HG03045 (cell line): Measurements from ENCODE around the gene ZFP3.
"Not testable (repeated sequence)": the region's sequence is repeated elsewhere in the genome, so short reads cannot be mapped to it uniquely, and the experiment has no call there.

ENCODE experiments used
- ATAC-seq: cut with Tn5 transposase; IDR thresholded peaks from one replicate; pipeline ENCODE4 v1.9.1; 2021; ENCODE audit warnings: mild to moderate bottlenecking, moderate library complexity; ENCODE audit not compliant: unreplicated experiment

ZFP3 gene

DNA sequence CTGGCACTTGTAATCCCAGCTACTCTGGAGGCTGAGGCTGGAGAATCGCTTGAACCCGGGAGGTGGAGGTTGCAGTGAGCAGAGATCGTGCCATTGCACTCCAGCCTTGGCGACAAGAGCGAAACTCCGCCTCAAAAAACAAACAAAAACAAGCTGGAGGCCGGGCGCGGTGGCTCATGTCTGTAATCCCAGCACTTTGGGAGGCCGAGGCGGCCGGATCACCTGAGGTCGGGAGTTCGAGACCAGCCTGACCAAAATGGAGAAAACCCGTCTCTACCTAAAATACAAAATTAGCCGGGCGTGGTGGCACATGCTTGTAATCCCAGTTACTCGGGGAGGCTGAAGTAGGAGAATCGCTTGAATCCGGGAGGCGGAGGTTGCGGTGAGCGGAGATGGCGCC lies 992 bp upstream of the ZFP3 start:
- not testable (repeated sequence) for ATAC-seq

GRCh38 chr17:5077781-5078105 lies 524 bp upstream of the ZFP3 start:
- ATAC-seq = no peak

DNA sequence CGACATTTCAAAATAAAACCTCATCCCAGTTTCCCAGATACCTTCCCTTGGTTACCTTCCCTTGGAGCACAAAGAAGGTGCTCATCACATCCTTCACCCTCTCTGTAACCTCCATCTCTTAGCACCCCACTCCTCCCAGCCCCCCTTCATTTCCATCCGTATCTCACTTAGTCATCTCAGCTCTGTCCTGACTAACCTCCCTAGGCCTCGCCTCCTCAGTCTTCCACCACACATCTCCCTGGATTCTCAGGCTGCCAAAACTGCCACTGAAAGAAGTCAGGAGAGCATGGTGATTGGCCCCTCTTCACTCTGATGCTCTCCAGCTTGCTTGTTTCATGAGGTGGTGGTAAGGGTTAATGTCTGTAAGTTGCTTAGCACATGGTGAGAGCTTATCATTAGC lies 2.3 kb downstream of the ZFP3 start:
- no peak for ATAC-seq

DNA sequence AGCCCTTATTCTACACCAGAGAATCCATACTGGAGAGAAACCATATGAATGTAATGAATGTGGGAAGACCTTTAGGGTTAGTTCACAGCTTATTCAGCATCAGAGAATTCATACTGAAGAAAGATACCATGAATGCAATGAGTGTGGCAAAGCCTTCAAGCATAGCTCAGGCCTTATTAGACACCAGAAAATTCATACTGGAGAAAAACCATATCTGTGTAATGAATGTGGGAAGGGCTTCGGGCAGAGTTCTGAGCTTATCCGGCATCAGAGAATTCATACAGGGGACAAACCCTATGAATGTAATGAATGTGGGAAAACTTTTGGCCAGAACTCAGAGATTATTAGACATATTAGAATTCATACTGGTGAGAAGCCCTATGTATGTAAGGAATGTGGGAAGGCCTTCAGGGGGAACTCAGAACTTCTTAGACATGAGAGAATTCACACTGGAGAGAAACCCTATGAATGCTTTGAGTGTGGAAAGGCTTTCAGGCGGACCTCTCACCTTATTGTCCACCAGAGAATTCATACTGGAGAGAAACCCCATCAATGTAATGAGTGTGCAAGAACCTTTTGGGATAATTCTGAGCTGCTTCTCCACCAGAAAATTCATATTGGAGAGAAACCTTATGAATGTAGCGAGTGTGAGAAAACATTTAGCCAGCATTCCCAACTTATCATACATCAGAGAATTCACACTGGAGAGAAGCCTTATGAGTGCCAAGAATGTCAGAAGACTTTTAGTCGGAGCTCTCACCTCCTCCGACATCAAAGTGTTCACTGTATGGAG lies 14.1 kb downstream of the ZFP3 start:
- ATAC-seq = no peak

GRCh38 chr17:5096731-5097100 lies 18.4 kb downstream of the ZFP3 start:
- ATAC-seq = no peak

DNA sequence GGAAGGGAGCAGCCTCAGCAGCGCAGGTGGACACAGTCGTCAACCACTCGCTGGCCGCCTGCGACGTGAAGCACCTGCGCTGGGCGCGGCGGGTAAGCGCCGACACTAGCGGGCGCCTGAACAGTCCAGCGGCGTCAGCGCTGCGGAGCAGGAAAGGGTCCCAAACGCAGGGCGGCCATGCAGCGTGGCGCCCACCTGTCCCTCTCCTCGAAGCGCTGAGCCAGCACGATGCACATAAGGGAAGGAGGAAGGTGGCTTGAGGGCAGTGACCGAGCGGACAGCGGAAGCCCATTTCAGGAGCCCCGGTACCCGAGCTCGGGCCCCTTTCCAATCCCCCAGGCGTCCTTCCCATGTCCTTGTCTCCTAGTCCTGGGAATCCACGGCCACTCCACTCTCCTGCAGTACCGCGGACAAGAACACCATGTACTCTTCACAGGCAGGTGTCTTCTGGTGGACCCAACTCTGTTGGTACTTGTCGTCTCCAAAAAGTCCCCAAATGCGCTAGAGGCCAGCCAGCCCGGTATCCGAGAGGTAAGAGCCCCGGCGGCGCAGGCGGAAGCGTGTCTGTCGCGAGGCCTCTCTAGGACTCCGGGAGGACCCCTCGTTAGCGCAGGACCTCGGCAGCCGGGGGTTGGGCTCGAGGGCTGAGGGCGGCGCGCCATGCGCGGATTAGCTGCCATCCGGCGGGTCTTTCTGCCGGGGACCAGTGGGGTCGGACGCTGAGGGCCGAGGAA lies 19.0 kb downstream of the ZFP3 start:
- ATAC-seq = no peak

GRCh38 chr17:5099271-5099670 lies 21.0 kb downstream of the ZFP3 start:
- no peak for ATAC-seq

DNA sequence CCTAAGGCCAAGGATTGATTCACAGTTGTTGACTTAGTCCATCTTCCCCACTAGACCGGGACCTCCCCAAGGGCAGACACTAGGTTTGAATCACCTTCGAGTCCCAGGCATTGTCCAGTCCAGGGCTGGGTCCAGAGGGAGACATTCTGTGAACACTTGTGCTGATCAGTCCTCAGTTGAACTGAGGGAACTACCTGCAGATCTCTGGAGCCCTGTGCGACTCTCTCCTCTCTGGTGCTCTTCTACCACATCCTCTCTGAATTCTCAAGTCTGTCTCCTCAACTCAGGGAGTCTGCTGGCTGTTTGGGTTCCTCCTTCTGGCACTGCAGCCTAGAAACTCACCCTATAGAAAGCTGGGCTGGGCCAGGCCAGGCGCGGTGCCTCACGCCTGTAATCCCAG lies 22.6 kb downstream of the ZFP3 start:
- no peak for ATAC-seq

- ATAC-seq = no peak
Measured at GRCh38 chr17:5110816-5111215, 32.5 kb downstream of the ZFP3 start.

DNA sequence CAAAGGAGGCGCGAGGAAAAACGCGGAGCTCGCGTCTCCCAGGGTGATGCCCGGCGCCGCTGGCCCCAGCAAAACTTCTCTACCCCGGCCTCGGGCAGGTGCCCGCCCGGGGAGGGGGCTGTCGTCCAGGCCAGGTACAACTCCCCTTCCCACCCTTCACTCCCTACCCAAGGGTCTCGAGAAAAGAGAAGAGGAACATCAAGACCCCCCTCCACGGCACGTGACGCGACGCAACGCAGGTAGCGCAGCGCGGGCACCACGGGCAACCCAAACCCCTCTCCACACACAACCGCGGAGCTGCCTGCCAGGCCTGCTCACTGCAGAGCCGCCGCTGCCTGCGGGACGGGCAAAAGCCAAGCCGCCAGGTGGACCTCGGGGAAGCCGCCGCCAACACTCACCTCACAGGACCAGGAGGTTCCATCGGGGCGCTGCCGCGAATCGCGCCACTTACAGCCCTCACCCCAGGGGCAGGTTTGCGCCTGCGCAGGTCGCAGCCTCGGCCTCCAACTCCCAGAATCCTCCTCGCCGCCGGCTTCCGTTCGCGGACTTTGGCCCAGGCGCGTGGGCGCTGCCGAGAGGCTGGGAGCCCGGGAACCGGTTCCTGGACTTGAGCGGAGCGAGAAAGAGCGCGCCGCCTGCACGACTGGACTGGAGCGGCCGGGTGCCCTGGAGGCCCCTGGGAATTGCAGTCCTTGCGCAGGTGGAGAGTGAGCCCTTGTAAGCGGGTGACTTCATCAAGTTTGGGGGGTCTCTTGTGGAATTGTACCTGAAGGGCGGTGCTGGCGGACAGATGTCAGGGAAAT lies 33.3 kb downstream of the ZFP3 start, which contains the start of gene ZNF232:
ZNF232 (minus strand) TSS at position 477 of the 803 bp plus-strand sequence; CDS start at position 421, 56 bp downstream.
- peak; percentile 87 for ATAC-seq

- no peak for ATAC-seq
Measured at GRCh38 chr17:5115673-5116651, 37.7 kb downstream of the ZFP3 start, which contains the start of gene USP6. Gene USP6, plus strand, starts transcription at chr17:5116032. Its CDS starts 14,336 bp downstream, at chr17:5130368.

- no peak for ATAC-seq
Measured at GRCh38 chr17:5118219-5118618, 40.0 kb downstream of the ZFP3 start.

DNA sequence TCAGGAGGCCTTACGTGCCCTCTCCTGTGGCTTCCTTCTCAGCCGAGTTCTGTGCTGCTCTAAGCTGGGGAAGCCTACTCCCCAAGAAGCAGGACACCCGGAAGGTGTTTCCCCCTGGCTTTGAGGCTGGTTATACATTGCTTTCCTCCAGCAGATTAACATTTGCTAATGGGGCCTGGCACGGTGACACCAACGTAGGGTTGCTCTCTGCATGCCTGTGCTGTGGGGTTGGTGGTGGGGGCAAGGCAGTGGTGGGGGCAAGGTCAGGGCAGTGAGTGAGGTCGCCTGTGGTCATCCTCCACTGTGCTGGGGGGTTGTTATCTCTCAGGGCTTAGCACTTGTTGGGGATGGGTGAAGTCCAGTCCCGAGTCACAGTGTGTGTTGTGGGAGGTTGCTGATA lies 41.8 kb downstream of the ZFP3 start:
- ATAC-seq = no peak

DNA sequence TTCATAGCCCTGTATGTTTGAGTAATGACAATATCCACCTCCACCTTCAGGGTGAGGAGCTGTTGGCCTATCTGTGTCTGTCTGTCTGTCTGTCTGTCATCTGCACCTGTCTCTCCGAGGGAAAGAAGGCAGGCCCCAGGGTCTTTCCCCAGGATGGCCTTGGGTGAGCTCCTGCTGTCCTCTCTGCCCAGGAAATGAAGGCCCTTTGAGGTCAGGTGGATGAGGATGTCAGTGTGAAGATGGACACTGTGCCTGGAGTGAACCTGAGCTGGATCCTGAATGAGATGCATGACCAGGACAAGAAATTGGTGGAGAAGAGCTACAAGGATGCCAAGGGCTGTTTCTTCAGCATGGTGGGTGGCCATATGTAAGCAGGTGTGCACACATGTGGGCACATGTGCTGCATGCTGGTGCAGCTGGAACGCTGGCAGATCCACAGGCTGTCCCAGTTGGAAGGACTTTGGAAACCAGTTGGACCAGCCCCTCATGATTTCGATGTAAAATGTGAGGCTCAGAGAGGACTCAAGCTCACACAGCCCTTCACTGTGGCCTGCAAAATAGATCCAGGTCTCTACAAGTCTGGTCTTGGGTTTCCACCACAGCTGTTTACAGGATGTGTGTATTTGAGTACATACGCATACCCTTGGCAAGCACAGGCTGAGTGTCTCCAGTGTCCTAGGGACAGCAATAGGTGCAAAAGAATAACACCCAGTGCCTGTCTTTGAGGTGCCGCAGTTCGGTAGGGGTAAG lies 42.3 kb downstream of the ZFP3 start:
- not testable (repeated sequence) for ATAC-seq

DNA sequence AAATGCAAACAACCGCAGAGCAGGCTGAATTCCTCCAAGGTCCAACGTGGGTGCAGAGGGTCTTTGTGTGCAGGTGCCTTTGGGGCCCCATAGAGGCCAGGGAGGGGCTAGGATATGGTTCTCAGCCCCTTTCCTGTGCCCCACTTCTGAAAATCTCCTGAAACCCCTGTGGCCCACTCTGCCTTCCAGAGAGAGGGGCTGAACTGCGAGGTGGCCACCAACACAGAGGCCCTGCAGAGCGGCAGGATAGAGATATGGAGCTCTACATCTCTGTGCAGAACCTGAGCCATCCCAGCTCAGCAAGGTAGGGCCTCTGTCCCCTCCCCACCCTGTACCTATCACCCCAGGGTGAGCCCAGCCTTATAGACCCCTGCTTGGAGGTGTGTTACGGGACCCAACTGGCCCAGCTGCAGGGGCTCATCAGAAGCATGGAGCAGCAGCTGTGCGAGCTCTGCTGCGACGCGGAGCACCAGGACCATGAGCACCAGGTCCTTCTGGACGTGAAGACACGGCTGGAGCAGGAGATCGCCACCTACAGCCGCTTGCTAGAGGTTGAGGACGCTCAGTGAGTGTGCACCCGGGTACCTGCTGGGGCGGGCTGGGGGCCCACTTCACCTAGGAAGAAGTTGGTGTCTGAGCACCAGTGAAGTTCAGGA lies 43.0 kb downstream of the ZFP3 start:
- ATAC-seq = no peak

DNA sequence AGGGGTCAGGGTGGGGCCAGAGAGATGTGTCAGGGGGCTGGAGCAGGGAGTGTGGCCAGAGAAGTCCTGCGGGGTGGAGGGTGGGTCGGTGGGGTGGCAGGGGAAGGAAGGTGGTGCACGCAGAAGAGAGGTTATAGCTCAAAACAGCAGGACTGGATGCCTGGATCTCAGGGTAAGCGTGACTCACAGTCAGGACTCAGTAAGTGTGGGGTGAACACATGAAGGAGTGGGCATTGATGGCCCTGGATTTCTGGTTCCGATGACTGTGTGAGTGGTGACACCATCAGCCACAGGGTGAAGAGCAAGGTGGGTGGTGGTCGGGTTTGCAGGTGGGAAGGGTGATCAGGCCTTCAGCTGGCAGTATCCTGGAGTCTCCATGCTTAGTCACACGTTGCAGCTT lies 43.8 kb downstream of the ZFP3 start:
- ATAC-seq = not testable (repeated sequence)

DNA sequence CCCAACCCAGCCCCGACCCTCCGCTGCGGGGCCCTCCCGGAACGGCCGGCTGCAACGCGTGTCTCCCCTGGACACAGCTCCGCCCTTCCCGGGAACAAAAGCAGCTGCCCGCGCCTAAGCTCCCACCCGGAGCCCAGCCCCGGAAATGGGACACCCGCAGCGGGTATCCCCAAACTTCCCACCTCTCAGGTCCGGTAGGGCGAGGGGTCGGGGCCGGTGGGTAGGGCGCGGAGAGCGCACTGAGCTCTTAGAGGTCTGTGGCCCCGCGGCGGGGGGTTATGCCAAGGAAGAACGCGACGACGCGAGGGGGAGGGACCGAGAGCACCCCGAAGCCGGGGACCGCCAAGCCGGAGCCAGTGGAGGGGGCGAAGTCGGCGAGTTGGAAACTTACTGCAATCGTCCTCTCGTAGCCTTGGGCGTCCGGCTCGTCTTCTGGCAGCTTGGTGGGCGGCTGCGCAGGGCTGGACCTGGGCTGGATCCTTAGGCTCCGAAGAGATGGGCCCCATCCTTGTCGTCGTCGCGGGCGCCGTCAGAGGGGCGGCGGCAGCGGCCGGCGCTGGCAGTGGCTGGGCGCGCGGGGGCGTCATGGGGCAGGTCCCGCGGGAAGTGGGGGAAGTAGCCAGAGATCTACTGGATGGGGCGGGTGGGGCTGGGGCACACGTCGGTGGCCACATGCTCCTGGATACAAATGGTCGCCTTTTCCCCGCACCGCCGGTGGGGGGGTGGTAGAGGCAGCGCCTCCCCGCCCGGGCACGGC lies 44.5 kb downstream of the ZFP3 start:
- no peak for ATAC-seq

DNA sequence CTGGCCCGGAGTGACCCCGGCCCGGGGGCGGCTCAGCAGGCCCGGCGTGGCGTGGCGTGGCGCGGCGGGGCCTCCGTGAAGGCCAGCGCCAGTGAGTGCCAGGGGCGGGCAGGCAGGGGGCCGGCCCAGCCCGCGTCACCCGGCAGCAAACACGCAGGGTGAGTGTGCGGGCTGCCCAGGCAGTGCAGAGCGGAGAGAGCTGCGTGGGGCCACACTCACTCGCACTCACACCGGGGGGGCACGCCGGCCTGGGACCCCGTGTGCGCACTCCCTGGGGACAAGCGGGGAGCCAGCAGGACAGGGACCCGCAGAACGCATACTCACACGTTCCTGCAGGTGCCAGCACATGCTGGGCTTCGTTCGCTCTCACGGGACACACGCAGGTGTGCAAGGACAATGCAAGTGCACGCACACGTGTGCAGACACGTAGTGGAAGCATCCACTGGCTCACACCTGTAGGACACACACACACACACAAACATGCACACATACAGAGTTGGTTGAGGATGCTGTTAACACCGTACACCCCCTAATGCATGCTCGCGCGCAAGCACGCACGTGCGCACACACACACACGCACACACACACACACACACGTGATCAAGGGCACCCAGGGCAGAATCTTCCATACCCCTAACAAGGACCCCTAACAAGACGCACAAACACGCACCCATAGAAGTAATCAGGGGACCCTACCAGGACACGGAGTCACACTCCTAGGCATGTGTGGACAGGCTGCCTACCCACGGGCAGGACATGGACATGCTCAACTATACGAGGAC lies 45.3 kb downstream of the ZFP3 start:
- no peak for ATAC-seq
